GM21723 (cell line): ENCODE measurements around the gene TMEM51.

Source experiments
- ATAC-seq: cut with Tn5 transposase; IDR thresholded peaks from one replicate; pipeline ENCODE4 v1.9.1; 2021; ENCODE audit warnings: mild to moderate bottlenecking, moderate library complexity; ENCODE audit not compliant: unreplicated experiment

Gene TMEM51

DNA sequence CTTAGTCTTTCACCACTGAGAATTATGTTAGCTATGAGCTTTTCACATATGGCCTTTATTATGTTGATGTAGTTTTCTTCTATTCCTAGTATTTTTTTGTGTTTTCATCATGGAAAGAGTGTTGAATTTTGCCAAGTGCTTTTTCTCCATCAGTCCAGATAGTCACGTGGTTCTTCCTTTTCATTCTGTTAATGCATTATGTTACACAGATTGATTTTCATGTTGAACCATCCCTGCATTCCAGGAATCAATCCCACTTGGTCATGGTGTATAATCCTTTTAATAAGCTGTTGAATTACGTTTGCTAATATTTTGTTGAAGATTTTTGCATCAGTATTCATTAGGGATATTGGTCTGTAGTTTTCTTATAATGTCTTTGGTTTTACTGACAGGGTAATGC, 111.2 kb downstream of the TMEM51 start:
- no peak for ATAC-seq
